Sigmoid colon (tissue), 4 donors: ENCODE measurements around the gene LSM8.

Experiments
- EP300 ChIP-seq, 4 donors: sonication (generic); formaldehyde crosslinking; IDR thresholded peaks; one replicate each; pipeline ENCODE4 v1.6.1; 2017; ENCODE audit warnings: antibody characterized with exemption in 4 of 4
- POLR2A ChIP-seq, 2 donors: fragments of 450-650 bp; IDR thresholded peaks; one replicate each; pipeline ENCODE4 v1.6.1; 2016; ENCODE audit warnings: antibody characterized with exemption in 2 of 2, mild to moderate bottlenecking in 2 of 2, moderate library complexity in 2 of 2
- POLR2AphosphoS5 ChIP-seq, 4 donors: sonication (generic); formaldehyde crosslinking; IDR thresholded peaks; one replicate each; pipeline ENCODE4 v1.6.1; 2017; ENCODE audit warnings: antibody characterized with exemption in 4 of 4
- TF ChIP-seq, protein P1 (sequence below), 4 experiments: fragments of 450-650 bp in 3 of 4; fragments of 200-600 bp in 1 of 4; IDR thresholded peaks; one replicate each; pipeline ENCODE4 v1.5.1; 2016 to 2019; ENCODE audit warnings: antibody characterized with exemption in 4 of 4, mild to moderate bottlenecking in 3 of 4, moderate library complexity in 2 of 4

GRCh38 chr7:118224521-118224920 is 40.6 kb downstream of the LSM8 start, which contains the start of gene ANKRD7:
- TF ChIP-seq, protein P1, sequence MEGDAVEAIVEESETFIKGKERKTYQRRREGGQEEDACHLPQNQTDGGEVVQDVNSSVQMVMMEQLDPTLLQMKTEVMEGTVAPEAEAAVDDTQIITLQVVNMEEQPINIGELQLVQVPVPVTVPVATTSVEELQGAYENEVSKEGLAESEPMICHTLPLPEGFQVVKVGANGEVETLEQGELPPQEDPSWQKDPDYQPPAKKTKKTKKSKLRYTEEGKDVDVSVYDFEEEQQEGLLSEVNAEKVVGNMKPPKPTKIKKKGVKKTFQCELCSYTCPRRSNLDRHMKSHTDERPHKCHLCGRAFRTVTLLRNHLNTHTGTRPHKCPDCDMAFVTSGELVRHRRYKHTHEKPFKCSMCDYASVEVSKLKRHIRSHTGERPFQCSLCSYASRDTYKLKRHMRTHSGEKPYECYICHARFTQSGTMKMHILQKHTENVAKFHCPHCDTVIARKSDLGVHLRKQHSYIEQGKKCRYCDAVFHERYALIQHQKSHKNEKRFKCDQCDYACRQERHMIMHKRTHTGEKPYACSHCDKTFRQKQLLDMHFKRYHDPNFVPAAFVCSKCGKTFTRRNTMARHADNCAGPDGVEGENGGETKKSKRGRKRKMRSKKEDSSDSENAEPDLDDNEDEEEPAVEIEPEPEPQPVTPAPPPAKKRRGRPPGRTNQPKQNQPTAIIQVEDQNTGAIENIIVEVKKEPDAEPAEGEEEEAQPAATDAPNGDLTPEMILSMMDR (IDR thresholded peaks at IDR 0.05), result no peak
- TF ChIP-seq POLR2A (IDR thresholded peaks at IDR 0.05), result no peak
- TF ChIP-seq POLR2AphosphoS5 (IDR thresholded peaks at IDR 0.05), result no peak
- TF ChIP-seq EP300 (IDR thresholded peaks at IDR 0.05), result no peak
